Right lobe of liver (tissue), 6 donors: Measurements from ENCODE around the gene PTGFR. TPM values are rescaled to one million over a fixed set of nuclear protein-coding genes. Genes with fewer than 3 reads are reported as not detected.

ENCODE experiments used
- ATAC-seq, 4 donors: fragments of 200-7000 bp; cut with Tn5 transposase; one replicate each; pipeline ENCODE4 v1.9.1; 2020; ENCODE audit warnings: mild to moderate bottlenecking in 4 of 4, moderate library complexity in 4 of 4
- DNase-seq, 3 donors: peaks; one replicate each; pipeline ENCODE4 v3.0.0-alpha.2; 2020
- H3K27ac ChIP-seq, 3 donors: fragments of 200-600 bp; one replicate each; pipeline ENCODE4 v1.8.0; 2022
- H3K27me3 ChIP-seq, 2 donors: fragments of 200-600 bp; one replicate each; pipeline ENCODE4 v1.8.0; 2022
- H3K36me3 ChIP-seq, 4 donors: fragments of 200-600 bp; sonication (generic) in 1 of 4; one replicate each; pipeline versions ENCODE4 v1.5.1 to v1.8.0; 2017 to 2022; ENCODE audit warnings: control low read depth in 1 of 4
- H3K4me1 ChIP-seq, 4 donors: fragments of 200-600 bp; sonication (generic) in 1 of 4; one replicate each; pipeline versions ENCODE4 v1.5.1 to v1.8.0; 2017 to 2022; ENCODE audit warnings: control low read depth in 1 of 4
- H3K4me3 ChIP-seq, 3 donors: fragments of 200-600 bp; one replicate each; pipeline ENCODE4 v1.8.0; 2022
- H3K9me3 ChIP-seq, 4 donors: fragments of 200-600 bp; sonication (generic) in 1 of 4; one replicate each; pipeline versions ENCODE4 v1.5.1 to v1.8.0; 2017 to 2022; ENCODE audit warnings: control low read depth in 1 of 4
- CTCF ChIP-seq, 4 donors: fragments of 200-600 bp in 3 of 4; fragments of 450-650 bp in 1 of 4; IDR thresholded peaks; one replicate each; pipeline versions ENCODE4 v1.5.1 to v1.8.0; 2016 to 2022; ENCODE audit warnings: antibody characterized with exemption in 4 of 4, mild to moderate bottlenecking in 2 of 4
- POLR2A ChIP-seq: fragments of 450-650 bp; IDR thresholded peaks from one replicate; pipeline ENCODE4 v1.6.1; 2017; ENCODE audit warnings: antibody characterized with exemption, mild to moderate bottlenecking
- WGBS: methylation state at CpG from one replicate; pipeline ENCODE4 v1.1.6; 2018; ENCODE audit warnings: low coverage, low lambda C conversion rate; ENCODE audit not compliant: insufficient coverage; ENCODE audit errors: missing lambda C conversion rate; 5-methylcytosine and 5-hydroxymethylcytosine counted together
- intact Hi-C, 2 donors: fragments of 100-400 bp; cut with DNase I; formaldehyde crosslinking; loops; one replicate each; pipeline versions ENCODE4 v1.11.2 to v1.14.1; 2022
- total RNA-seq, 6 experiments: library from RNA; depleted of rRNA in 2 of 6; stranded (reverse); fragments of >200 nt in 2 of 6; fragmentation: NEBNext Ultra II Directional in 3 of 6; extraction: Animal tissue kit (Norgen Biotek cat#: 25700) in 3 of 6; gene quantifications; one replicate each; pipeline versions ENCODE4 v1.1.0 to v1.2.4, GENCODE V29; 2016 to 2023
- donor health status: DM: no; HTN: yes; CAD: no.
- donor health status: DM: no; HTN: no; CAD: no.
- donor health status: DM: no; HTN: no; CAD: no.
- donor health status: DM: no; HTN: yes; CAD: no.
- donor health status: DM: no; HTN: yes; CAD: no.

Gene PTGFR
- total RNA-seq, 6 experiments from 2014 or later: 0.95 to 10.5 (median 2.8) TPM

GRCh38 chr1:78543941-78544643 is 53.3 kb downstream of the PTGFR start:
- intact Hi-C loops: no loop called here
- ATAC-seq (no peak), DNase-seq (no peak)
- WGBS: 73% methylated on average over 3 of the region's 3 CpGs
- H3K27me3 ChIP-seq: no peaks in the 10 kb centered on the region
- H3K9me3 ChIP-seq: no peaks in the 10 kb centered on the region
- no peaks in the 10 kb centered on the region for H3K36me3 ChIP-seq
- H3K4me3 ChIP-seq: no peak overlapping the region
- H3K27ac ChIP-seq: no peak overlapping the region
- TF ChIP-seq CTCF (IDR thresholded peaks at IDR 0.05) (no peak), POLR2A (no peak)
- no peaks in the 10 kb centered on the region for H3K4me1 ChIP-seq

- ATAC-seq: no peak
- no peak for TF ChIP-seq CTCF (IDR thresholded peaks at IDR 0.05)
- TF ChIP-seq POLR2A: no peak
- no peaks in the 10 kb centered on the region for H3K9me3 ChIP-seq
- H3K4me3 ChIP-seq: no peak overlapping the region
- H3K27ac ChIP-seq: no peak overlapping the region
- 13% methylated on average over 1 of the region's 1 CpG for WGBS
- no peak for DNase-seq
- intact Hi-C loops: no loop called here
- no peaks in the 10 kb centered on the region for H3K27me3 ChIP-seq
- no peaks in the 10 kb centered on the region for H3K36me3 ChIP-seq
- no peaks in the 10 kb centered on the region for H3K4me1 ChIP-seq
These were observed 56.3 kb downstream of the PTGFR start for GRCh38 chr1:78547081-78547480.

- no peaks in the 10 kb centered on the region for H3K36me3 ChIP-seq
- DNase-seq (no peak), ATAC-seq (no peak)
- H3K4me1 ChIP-seq: no peaks in the 10 kb centered on the region
- intact Hi-C loops: no loop called here
- 57% methylated on average over 3 of the region's 3 CpGs for WGBS
- no peak overlapping the region for H3K27ac ChIP-seq
- peaks cover 0 to 4% (median 0%) of the 10 kb centered on the region in 4 donors for H3K9me3 ChIP-seq
- no peak overlapping the region for H3K4me3 ChIP-seq
- TF ChIP-seq CTCF (IDR thresholded peaks at IDR 0.05) (no peak), POLR2A (no peak)
- no peaks in the 10 kb centered on the region for H3K27me3 ChIP-seq
These were observed 58.6 kb downstream of the PTGFR start for GRCh38 chr1:78549331-78549730.

- H3K36me3 ChIP-seq: no peaks in the 10 kb centered on the region
- intact Hi-C loops: no loop called here
- DNase-seq (no peak), ATAC-seq (no peak)
- H3K4me3 ChIP-seq: no peak overlapping the region
- H3K9me3 ChIP-seq: peaks cover 0 to 4% (median 0%) of the 10 kb centered on the region in 4 donors
- H3K4me1 ChIP-seq: no peaks in the 10 kb centered on the region
- no peaks in the 10 kb centered on the region for H3K27me3 ChIP-seq
- WGBS: 66% methylated on average over 3 of the region's 3 CpGs
- H3K27ac ChIP-seq: no peak overlapping the region
- TF ChIP-seq POLR2A (no peak), CTCF (IDR thresholded peaks at IDR 0.05) (no peak)
These were observed 59.1 kb downstream of the PTGFR start for GRCh38 chr1:78549891-78550290.
